ENCODE data around the gene TMEM255A. TPM values are rescaled to one million over a fixed set of nuclear protein-coding genes. Genes with fewer than 3 reads are reported as not detected.
A peak's percentile ranks its signal among the peaks of the same experiment; 100 is the strongest.

The TMEM255A gene
- polyA plus RNA-seq, 1 of the 3 experiments (the other 2 are of a cell fraction): 0.08 TPM

GRCh38 chrX:120271218-120271617 is 40.0 kb downstream of the TMEM255A start:
- Histone ChIP-seq H3K9me2 (no peaks in the 10 kb centered on the region), H4K20me1 (ENCODE audit: insufficient read depth) (no peaks in the 10 kb centered on the region), H3K79me2 (ENCODE audit: insufficient read depth) (no peaks in the 10 kb centered on the region; the same call in 1 of the 2 replicates), H3K9ac (no peak overlapping the region), H2AFZ (ENCODE audit: low read depth) (no peak overlapping the region), H3K4me3 (ENCODE audit: low read depth in 2 of 2, low read length in 1 of 2) (no peak overlapping the region), H3K27ac (ENCODE audit: low read depth in 2 of 2, low read length in 1 of 2) (no peak overlapping the region), H3K4me1 (ENCODE audit: control insufficient read depth in 1 of 2, insufficient read depth in 2 of 2, low read depth in 1 of 2, low read length in 1 of 2) (peaks cover 0 to 2% of the 10 kb centered on the region in 2 experiments; a peak in 2 of 4 replicates), H3F3A (replicated peaks; ENCODE audit: insufficient read depth) (no peaks in the 10 kb centered on the region), H3K4me2 (no peak overlapping the region), H3K9me3 (no peaks in the 10 kb centered on the region), H3K36me3 (replicated peaks in 1 of 2; ENCODE audit: control insufficient read depth in 1 of 2, insufficient read depth in 2 of 2, low read length in 1 of 2) (no peaks in the 10 kb centered on the region), H3K27me3 (ENCODE audit: insufficient read depth) (peaks cover 5% of the 10 kb centered on the region)
- 16% methylated on average over 2 of the region's 2 CpGs for WGBS (ENCODE audit: low lambda C conversion rate)
- POLR2A ChIA-PET: no interaction called here
- peak; percentile 35; the same call in 1 of the 2 replicates for TF ChIP-seq GATA2 (CRISPR knock-in tag; IDR thresholded peaks at IDR 0.05)
- TF ChIP-seq EP300 (IDR thresholded peaks at IDR 0.05; ENCODE audit: borderline replicate concordance in 1 of 2, low read depth in 1 of 2, low read length in 1 of 2): no peak
- CTCF ChIA-PET: no interaction called here
- peak; percentile 5 for DNase-seq

GRCh38 chrX:120270567-120270966 is 40.7 kb downstream of the TMEM255A start:
- Histone ChIP-seq H3K4me2 (no peak overlapping the region), H4K20me1 (ENCODE audit: insufficient read depth) (no peaks in the 10 kb centered on the region), H3K79me2 (ENCODE audit: insufficient read depth) (no peaks in the 10 kb centered on the region; the same call in 1 of the 2 replicates), H3K9me3 (no peaks in the 10 kb centered on the region), H3K9me2 (no peaks in the 10 kb centered on the region), H2AFZ (ENCODE audit: low read depth) (no peak overlapping the region), H3K27me3 (ENCODE audit: insufficient read depth) (peaks cover 5% of the 10 kb centered on the region), H3K4me3 (ENCODE audit: low read depth in 2 of 2, low read length in 1 of 2) (no peak overlapping the region), H3K4me1 (ENCODE audit: control insufficient read depth in 1 of 2, insufficient read depth in 2 of 2, low read depth in 1 of 2, low read length in 1 of 2) (peaks cover 0 to 2% of the 10 kb centered on the region in 2 experiments; a peak in 2 of 4 replicates), H3F3A (replicated peaks; ENCODE audit: insufficient read depth) (no peaks in the 10 kb centered on the region), H3K36me3 (replicated peaks in 1 of 2; ENCODE audit: control insufficient read depth in 1 of 2, insufficient read depth in 2 of 2, low read length in 1 of 2) (no peaks in the 10 kb centered on the region), H3K9ac (no peak overlapping the region), H3K27ac (ENCODE audit: low read depth in 2 of 2, low read length in 1 of 2) (no peak overlapping the region)
- TF ChIP-seq GATA2 (CRISPR knock-in tag; IDR thresholded peaks at IDR 0.05) (no peak), GABPA (IDR thresholded peaks at IDR 0.05; ENCODE audit: low read depth) (no peak), RXRA (IDR thresholded peaks at IDR 0.05; ENCODE audit: borderline replicate concordance, low read depth) (no peak), NRF1 (IDR thresholded peaks at IDR 0.05; ENCODE audit: low read depth, low read length) (no peak), RFX5 (IDR thresholded peaks at IDR 0.05; ENCODE audit: low read length) (no peak), TEAD4 (IDR thresholded peaks at IDR 0.05; ENCODE audit: borderline replicate concordance, insufficient read depth) (no peak)
- DNase-seq: no peak
- CTCF ChIA-PET: interaction anchor here (1.0 to 1.4 kb wide), 2 partner anchors 9 to 20 kb away, joined by 3 read pairs; partner anchors contain the start of gene ZBTB33
- POLR2A ChIA-PET: no interaction called here
- 5% methylated on average over 4 of the region's 4 CpGs for WGBS (ENCODE audit: low lambda C conversion rate)

DNA sequence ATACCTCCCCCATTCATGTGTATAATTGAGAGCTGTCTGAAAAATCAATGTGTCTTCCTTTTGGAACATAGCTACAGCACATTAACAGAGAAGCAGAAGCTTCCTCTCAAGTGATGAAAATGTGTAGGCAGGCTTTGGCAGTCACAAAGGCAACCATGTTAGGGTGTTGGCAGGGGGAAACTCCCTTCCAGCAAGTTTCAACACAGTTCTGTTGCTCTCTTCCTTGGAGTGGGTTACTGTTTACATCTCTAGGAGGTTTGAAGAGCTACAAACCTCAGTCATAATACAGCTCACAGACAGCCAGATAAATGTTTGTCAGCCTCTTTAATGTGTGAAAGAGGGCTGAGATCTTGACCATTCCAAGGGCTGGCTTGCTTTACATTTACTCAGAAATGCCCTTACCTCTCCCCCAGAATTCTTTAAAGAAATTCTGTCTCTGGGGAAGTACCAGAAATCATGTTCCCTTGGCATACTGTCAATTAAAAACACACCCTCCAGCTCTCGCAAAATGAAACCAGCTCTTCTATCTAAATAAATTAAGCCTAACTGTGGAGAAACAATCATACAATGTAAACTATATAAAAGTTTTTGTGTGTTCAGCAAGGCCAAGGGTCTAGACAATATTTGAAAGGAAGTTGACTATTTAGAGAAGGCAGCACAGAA is 41.8 kb downstream of the TMEM255A start:
- H3K9me3 ChIP-seq: no peaks in the 10 kb centered on the region
- no peak overlapping the region for H3K27ac ChIP-seq (ENCODE audit: low read depth in 2 of 2, low read length in 1 of 2)
- TF ChIP-seq TCF12 (IDR thresholded peaks at IDR 0.05): no peak
- TF ChIP-seq, protein P1, sequence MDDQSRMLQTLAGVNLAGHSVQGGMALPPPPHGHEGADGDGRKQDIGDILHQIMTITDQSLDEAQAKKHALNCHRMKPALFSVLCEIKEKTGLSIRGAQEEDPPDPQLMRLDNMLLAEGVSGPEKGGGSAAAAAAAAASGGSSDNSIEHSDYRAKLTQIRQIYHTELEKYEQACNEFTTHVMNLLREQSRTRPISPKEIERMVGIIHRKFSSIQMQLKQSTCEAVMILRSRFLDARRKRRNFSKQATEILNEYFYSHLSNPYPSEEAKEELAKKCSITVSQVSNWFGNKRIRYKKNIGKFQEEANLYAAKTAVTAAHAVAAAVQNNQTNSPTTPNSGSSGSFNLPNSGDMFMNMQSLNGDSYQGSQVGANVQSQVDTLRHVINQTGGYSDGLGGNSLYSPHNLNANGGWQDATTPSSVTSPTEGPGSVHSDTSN (IDR thresholded peaks at IDR 0.05): no peak
- no peak for TF ChIP-seq RAD21 (IDR thresholded peaks at IDR 0.05; ENCODE audit: low read length)
- no peak for TF ChIP-seq MEF2A (IDR thresholded peaks at IDR 0.05; ENCODE audit: borderline replicate concordance, low read depth)
- TF ChIP-seq, protein P2, sequence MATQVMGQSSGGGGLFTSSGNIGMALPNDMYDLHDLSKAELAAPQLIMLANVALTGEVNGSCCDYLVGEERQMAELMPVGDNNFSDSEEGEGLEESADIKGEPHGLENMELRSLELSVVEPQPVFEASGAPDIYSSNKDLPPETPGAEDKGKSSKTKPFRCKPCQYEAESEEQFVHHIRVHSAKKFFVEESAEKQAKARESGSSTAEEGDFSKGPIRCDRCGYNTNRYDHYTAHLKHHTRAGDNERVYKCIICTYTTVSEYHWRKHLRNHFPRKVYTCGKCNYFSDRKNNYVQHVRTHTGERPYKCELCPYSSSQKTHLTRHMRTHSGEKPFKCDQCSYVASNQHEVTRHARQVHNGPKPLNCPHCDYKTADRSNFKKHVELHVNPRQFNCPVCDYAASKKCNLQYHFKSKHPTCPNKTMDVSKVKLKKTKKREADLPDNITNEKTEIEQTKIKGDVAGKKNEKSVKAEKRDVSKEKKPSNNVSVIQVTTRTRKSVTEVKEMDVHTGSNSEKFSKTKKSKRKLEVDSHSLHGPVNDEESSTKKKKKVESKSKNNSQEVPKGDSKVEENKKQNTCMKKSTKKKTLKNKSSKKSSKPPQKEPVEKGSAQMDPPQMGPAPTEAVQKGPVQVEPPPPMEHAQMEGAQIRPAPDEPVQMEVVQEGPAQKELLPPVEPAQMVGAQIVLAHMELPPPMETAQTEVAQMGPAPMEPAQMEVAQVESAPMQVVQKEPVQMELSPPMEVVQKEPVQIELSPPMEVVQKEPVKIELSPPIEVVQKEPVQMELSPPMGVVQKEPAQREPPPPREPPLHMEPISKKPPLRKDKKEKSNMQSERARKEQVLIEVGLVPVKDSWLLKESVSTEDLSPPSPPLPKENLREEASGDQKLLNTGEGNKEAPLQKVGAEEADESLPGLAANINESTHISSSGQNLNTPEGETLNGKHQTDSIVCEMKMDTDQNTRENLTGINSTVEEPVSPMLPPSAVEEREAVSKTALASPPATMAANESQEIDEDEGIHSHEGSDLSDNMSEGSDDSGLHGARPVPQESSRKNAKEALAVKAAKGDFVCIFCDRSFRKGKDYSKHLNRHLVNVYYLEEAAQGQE (IDR thresholded peaks at IDR 0.05; ENCODE audit: low read depth, low read length): no peak
- no peak for TF ChIP-seq CHD2 (IDR thresholded peaks at IDR 0.05; ENCODE audit: low read length, partially characterized antibody)
- TF ChIP-seq, protein P3, sequence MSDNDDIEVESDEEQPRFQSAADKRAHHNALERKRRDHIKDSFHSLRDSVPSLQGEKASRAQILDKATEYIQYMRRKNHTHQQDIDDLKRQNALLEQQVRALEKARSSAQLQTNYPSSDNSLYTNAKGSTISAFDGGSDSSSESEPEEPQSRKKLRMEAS (IDR thresholded peaks at IDR 0.05; ENCODE audit: low read depth): no peak
- TF ChIP-seq EP300 (IDR thresholded peaks at IDR 0.05; ENCODE audit: borderline replicate concordance in 1 of 2, low read depth in 1 of 2, low read length in 1 of 2): no peak

More for the DNA sequence above, 41.8 kb downstream of the TMEM255A start:
- Histone ChIP-seq H3K9ac (no peak overlapping the region), H2AFZ (ENCODE audit: low read depth) (no peak overlapping the region), H3K9me2 (no peaks in the 10 kb centered on the region), H3K4me3 (ENCODE audit: low read depth in 2 of 2, low read length in 1 of 2) (no peak overlapping the region), H3K79me2 (ENCODE audit: insufficient read depth) (no peaks in the 10 kb centered on the region; the same call in 1 of the 2 replicates), H3K4me2 (no peak overlapping the region), H3K36me3 (replicated peaks in 1 of 2; ENCODE audit: control insufficient read depth in 1 of 2, insufficient read depth in 2 of 2, low read length in 1 of 2) (no peaks in the 10 kb centered on the region), H3K4me1 (ENCODE audit: control insufficient read depth in 1 of 2, insufficient read depth in 2 of 2, low read depth in 1 of 2, low read length in 1 of 2) (peaks cover 0 to 2% of the 10 kb centered on the region in 2 experiments; a peak in 2 of 4 replicates), H3K27me3 (ENCODE audit: insufficient read depth) (peaks cover 5% of the 10 kb centered on the region), H3F3A (replicated peaks; ENCODE audit: insufficient read depth) (no peaks in the 10 kb centered on the region), H4K20me1 (ENCODE audit: insufficient read depth) (no peaks in the 10 kb centered on the region)
- POLR2A ChIA-PET: no interaction called here
- DNase-seq: no peak
- CTCF ChIA-PET: interaction anchor here (1.0 to 1.4 kb wide), 2 partner anchors 10 to 19 kb away, joined by 3 read pairs; partner anchors contain the start of gene ZBTB33
- WGBS (ENCODE audit: low lambda C conversion rate): 29% methylated on average over 1 of the region's 1 CpG
